PFSK-1 (cell line): ENCODE data around the gene SYNDIG1L.

Experiments
- FOXP2 ChIP-seq: optimal IDR thresholded peaks from 2 replicates; pipeline ENCODE3; 2011; ENCODE audit warnings: borderline replicate concordance, control low read depth, inconsistent platforms; ENCODE audit not compliant: insufficient read depth; ENCODE audit errors: extremely low read length, extremely low read depth
- POLR2AphosphoS5 ChIP-seq: IDR thresholded peaks from 2 replicates; pipeline ENCODE4 v1.6.1; 2012; ENCODE audit warnings: low read depth, mild to moderate bottlenecking, control low read depth, low read length, moderate library complexity
- SIN3A ChIP-seq: IDR thresholded peaks from 2 replicates; pipeline ENCODE4 v1.6.1; 2012; ENCODE audit warnings: mild to moderate bottlenecking, low read length, moderate library complexity, borderline replicate concordance; ENCODE audit not compliant: insufficient read depth
- TAF1 ChIP-seq: IDR thresholded peaks from 2 replicates; pipeline ENCODE4 v1.6.1; 2012; ENCODE audit warnings: low read length, control low read depth, borderline replicate concordance; ENCODE audit not compliant: insufficient read depth
- TF ChIP-seq, protein P1 (sequence below), 2 experiments: IDR thresholded peaks; 2 replicates each; pipeline versions ENCODE4 v1.6.1 to v1.8.0; 2011 to 2012; ENCODE audit warnings: low read depth in 2 of 2, low read length in 2 of 2, control low read depth in 1 of 2, inconsistent platforms in 1 of 2, mild to moderate bottlenecking in 1 of 2, moderate library complexity in 1 of 2; ENCODE audit not compliant: insufficient read depth in 1 of 2

Gene SYNDIG1L

DNA sequence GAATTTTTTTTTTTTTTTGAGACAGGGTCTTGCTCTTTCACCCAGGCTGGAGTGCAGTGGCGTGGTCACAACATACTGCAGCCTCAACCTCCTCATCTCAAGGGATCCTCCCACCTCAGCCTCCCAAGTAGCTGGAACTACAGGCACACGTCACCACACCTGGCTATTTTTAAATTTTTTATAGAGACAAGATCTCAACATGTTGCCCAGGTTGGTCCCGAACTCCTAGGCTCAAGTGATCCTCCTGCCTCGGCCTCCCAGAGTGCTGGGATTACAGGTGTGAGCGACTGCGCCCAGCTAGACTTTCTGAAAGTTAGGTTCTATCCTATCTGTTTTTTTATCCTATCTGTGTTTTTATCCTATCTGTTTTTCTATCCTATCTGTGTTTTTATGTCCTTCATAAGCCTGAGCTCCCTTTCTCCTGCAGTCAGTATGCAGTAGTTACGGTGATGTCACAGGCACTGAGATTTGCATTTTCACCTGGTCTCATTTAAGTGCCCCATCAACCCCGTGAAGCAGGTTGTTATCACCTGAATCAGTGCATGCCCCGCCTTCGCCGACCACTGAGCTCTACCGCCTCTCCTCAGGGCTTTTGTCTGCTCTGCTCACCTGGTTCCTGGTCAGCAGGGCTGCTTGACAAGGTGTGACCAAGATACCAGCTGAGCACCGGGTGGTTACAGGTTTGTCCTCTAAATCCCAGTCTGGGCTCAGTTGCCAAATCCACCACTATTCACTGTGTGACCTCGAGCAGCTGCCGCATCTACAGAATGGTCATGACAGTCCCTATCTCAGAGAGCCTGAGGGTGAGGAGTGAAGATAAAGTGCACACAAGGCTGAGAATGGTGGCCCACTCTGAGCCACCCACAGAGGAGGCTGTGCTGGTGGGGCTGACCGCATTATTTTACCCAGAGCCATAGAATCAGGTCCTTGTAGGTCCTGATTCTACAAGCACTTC, 33.1 kb downstream of the SYNDIG1L start:
- TF ChIP-seq, protein P1, sequence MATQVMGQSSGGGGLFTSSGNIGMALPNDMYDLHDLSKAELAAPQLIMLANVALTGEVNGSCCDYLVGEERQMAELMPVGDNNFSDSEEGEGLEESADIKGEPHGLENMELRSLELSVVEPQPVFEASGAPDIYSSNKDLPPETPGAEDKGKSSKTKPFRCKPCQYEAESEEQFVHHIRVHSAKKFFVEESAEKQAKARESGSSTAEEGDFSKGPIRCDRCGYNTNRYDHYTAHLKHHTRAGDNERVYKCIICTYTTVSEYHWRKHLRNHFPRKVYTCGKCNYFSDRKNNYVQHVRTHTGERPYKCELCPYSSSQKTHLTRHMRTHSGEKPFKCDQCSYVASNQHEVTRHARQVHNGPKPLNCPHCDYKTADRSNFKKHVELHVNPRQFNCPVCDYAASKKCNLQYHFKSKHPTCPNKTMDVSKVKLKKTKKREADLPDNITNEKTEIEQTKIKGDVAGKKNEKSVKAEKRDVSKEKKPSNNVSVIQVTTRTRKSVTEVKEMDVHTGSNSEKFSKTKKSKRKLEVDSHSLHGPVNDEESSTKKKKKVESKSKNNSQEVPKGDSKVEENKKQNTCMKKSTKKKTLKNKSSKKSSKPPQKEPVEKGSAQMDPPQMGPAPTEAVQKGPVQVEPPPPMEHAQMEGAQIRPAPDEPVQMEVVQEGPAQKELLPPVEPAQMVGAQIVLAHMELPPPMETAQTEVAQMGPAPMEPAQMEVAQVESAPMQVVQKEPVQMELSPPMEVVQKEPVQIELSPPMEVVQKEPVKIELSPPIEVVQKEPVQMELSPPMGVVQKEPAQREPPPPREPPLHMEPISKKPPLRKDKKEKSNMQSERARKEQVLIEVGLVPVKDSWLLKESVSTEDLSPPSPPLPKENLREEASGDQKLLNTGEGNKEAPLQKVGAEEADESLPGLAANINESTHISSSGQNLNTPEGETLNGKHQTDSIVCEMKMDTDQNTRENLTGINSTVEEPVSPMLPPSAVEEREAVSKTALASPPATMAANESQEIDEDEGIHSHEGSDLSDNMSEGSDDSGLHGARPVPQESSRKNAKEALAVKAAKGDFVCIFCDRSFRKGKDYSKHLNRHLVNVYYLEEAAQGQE (IDR thresholded peaks at IDR 0.05; ENCODE audit: insufficient read depth in 1 of 2, low read depth in 2 of 2, low read length in 2 of 2) = no peak
- TF ChIP-seq FOXP2 = no peak
- TF ChIP-seq SIN3A = no peak
- no peak for TF ChIP-seq TAF1
- no peak for TF ChIP-seq POLR2AphosphoS5

DNA sequence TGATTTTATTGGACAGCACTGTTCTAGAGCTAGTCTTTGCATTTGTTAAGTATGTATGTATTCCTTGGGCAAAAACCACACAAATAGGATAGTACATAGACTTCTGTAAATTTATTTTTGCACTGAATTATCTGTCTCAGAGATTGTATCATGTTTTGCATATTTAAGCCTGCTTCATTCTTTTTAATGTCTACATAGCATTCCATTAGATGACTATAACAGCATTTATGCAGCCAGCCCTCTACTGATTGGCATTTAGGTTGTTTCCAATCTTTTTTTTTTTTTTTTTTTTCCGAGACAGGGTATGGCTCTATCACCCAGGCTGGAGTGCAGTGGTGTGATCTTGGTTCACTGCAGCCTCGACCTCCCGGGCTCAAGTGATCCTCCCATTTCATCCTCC, 34.5 kb downstream of the SYNDIG1L start:
- TF ChIP-seq, protein P1 (IDR thresholded peaks at IDR 0.05; ENCODE audit: insufficient read depth in 1 of 2, low read depth in 2 of 2, low read length in 2 of 2) = no peak
- TF ChIP-seq FOXP2 = no peak
- no peak for TF ChIP-seq POLR2AphosphoS5
- TF ChIP-seq TAF1 = no peak
- no peak for TF ChIP-seq SIN3A

DNA sequence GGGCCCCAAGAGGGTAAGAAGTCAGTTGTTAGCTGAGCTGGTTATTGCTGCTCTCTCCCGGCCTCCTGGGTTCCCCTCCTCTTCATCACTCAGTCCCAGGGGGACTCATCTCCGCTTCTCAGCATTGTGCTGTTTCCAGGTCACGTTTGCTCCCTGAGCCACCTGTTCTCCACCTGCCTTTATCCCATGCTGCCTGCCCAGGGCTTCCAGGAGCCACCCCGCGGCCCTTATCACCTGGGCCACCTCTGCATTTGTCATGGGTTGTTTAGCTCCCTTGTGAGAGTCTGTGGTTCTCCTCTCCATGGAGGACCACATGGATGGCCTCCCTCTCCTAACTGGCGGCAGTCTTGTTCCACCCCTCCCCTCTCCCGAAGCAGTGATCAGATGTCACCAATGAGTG, 36.0 kb downstream of the SYNDIG1L start:
- no peak for TF ChIP-seq SIN3A
- no peak for TF ChIP-seq POLR2AphosphoS5
- TF ChIP-seq, protein P1 (IDR thresholded peaks at IDR 0.05; ENCODE audit: insufficient read depth in 1 of 2, low read depth in 2 of 2, low read length in 2 of 2) = no peak
- no peak for TF ChIP-seq FOXP2
- TF ChIP-seq TAF1 = no peak

DNA sequence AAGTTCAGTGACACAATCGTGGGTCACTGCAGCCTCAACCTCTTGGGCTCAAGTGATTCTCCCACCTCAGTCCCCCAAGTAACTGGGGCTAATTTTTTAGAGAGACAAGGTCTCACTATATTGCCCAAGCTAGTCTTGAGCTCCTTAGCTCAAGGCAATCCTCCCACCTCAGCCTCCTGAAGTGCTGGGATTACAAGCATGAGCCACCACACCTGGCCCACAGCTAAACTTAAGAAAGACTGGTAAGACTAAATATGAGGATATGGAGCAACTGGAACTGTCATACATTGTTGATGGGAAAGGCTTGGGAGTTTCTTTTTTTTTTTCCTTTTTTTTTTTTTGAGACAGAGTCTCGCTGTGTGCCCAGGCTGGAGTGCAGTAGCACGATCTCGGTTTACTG, 43.8 kb downstream of the SYNDIG1L start:
- no peak for TF ChIP-seq FOXP2
- no peak for TF ChIP-seq POLR2AphosphoS5
- TF ChIP-seq, protein P1 (IDR thresholded peaks at IDR 0.05; ENCODE audit: insufficient read depth in 1 of 2, low read depth in 2 of 2, low read length in 2 of 2) = no peak
- no peak for TF ChIP-seq SIN3A
- TF ChIP-seq TAF1 = no peak
